Suprapubic skin (tissue), 4 donors: ENCODE measurements around the gene MAGI1.

ENCODE experiments used
- EP300 ChIP-seq: sonication (generic); formaldehyde crosslinking; IDR thresholded peaks from one replicate; pipeline ENCODE4 v1.6.1; 2017; ENCODE audit warnings: antibody characterized with exemption
- POLR2AphosphoS5 ChIP-seq, 3 donors: sonication (generic); formaldehyde crosslinking; IDR thresholded peaks; one replicate each; pipeline ENCODE4 v1.6.1; 2017; ENCODE audit warnings: antibody characterized with exemption in 3 of 3
- TF ChIP-seq, protein P1 (sequence below), 2 donors: fragments of 200-600 bp in 1 of 2; fragments of 450-650 bp in 1 of 2; sonication (generic) in 1 of 2; IDR thresholded peaks; one replicate each; pipeline ENCODE4 v1.5.1; 2016 to 2019; ENCODE audit warnings: antibody characterized with exemption in 2 of 2, mild to moderate bottlenecking in 1 of 2, moderate library complexity in 1 of 2

DNA sequence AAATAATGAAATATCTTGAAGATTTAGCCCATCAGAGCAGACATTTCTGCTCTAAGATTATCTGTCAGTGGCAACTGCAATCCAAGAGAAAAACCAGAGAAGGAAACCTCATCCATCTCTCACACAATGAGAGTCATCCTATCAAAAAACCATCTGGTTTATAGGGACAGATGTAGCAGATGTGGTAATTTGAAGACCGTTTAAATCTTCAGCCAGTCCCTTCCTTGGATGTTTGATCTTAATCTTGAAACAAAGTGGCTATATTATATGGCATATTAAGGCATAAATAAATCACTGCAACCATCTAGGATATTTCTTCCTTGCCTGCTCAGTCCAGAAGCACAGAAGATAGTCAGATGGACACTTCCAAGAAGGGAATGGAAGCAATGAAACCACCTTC, 305.3 kb downstream of the MAGI1 start:
- TF ChIP-seq EP300 (no peak), POLR2AphosphoS5 (IDR thresholded peaks at IDR 0.05) (no peak)
- TF ChIP-seq, protein P1, sequence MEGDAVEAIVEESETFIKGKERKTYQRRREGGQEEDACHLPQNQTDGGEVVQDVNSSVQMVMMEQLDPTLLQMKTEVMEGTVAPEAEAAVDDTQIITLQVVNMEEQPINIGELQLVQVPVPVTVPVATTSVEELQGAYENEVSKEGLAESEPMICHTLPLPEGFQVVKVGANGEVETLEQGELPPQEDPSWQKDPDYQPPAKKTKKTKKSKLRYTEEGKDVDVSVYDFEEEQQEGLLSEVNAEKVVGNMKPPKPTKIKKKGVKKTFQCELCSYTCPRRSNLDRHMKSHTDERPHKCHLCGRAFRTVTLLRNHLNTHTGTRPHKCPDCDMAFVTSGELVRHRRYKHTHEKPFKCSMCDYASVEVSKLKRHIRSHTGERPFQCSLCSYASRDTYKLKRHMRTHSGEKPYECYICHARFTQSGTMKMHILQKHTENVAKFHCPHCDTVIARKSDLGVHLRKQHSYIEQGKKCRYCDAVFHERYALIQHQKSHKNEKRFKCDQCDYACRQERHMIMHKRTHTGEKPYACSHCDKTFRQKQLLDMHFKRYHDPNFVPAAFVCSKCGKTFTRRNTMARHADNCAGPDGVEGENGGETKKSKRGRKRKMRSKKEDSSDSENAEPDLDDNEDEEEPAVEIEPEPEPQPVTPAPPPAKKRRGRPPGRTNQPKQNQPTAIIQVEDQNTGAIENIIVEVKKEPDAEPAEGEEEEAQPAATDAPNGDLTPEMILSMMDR (IDR thresholded peaks at IDR 0.05): no peak
